SK-N-SH (cell line): ENCODE results near the gene SNX15. TPM values are rescaled to one million over a fixed set of nuclear protein-coding genes. Genes with fewer than 3 reads are reported as not detected.

Experiments used
- CTCF ChIA-PET: fragments of 300-600, 350-600 bp; formaldehyde crosslinking; extraction: SDS; loops from one replicate; lab custom pipeline; 2021; lab: Yijun Ruan, JAX
- POLR2A ChIA-PET: fragments of 350-600 bp; sonication (Branson Sonifier 250); formaldehyde crosslinking; extraction: SDS; loops from one replicate; lab custom pipeline; 2020; ENCODE audit warnings: antibody characterized with exemption, inconsistent platforms; lab: Yijun Ruan, JAX
- DNase-seq: peaks from one replicate; pipeline ENCODE4 v3.0.0; 2012
- H2AFZ ChIP-seq: fragments of 200-600 bp; sonication (generic); 2 replicates; pipeline ENCODE4 v1.8.1; 2016; ENCODE audit warnings: antibody characterized with exemption, mild to moderate bottlenecking, low read depth
- H3F3A ChIP-seq: fragments of 200-600 bp; sonication (generic); replicated peaks from 2 replicates; pipeline ENCODE3; 2016; ENCODE audit warnings: antibody characterized with exemption, mild to moderate bottlenecking; ENCODE audit not compliant: insufficient read depth
- H3K27ac ChIP-seq, 2 experiments: fragments of 200-500 bp in 1 of 2; fragments of 200-600 bp in 1 of 2; sonication (Bioruptor generic) in 1 of 2; sonication (generic), shearing (Covaris generic) in 1 of 2; 2 replicates each; pipeline versions ENCODE4 v1.5.1 to v1.6.1; 2014 to 2016; ENCODE audit warnings: low read depth in 2 of 2, inconsistent platforms in 1 of 2, low read length in 1 of 2, mild to moderate bottlenecking in 1 of 2, mixed read lengths in 1 of 2
- H3K27me3 ChIP-seq: fragments of 200-600 bp; sonication (generic), shearing (Covaris generic); 2 replicates; pipeline ENCODE4 v1.6.1; 2016; ENCODE audit warnings: mixed run types; ENCODE audit not compliant: insufficient read depth
- H3K36me3 ChIP-seq, 2 experiments: fragments of 200-500 bp in 1 of 2; fragments of 200-600 bp in 1 of 2; sonication (Bioruptor generic) in 1 of 2; sonication (generic) in 1 of 2; replicated peaks in 1 of 2; 2 replicates each; pipeline versions ENCODE3 to v1.5.1; 2014 to 2016; ENCODE audit warnings: low read length in 1 of 2, mild to moderate bottlenecking in 1 of 2; ENCODE audit not compliant: insufficient read depth in 2 of 2, control insufficient read depth in 1 of 2
- H3K4me1 ChIP-seq, 2 experiments: fragments of 200-500 bp in 1 of 2; fragments of 200-600 bp in 1 of 2; sonication (Bioruptor generic) in 1 of 2; sonication (generic), shearing (Covaris generic) in 1 of 2; 2 replicates each; pipeline versions ENCODE4 v1.5.1 to v1.6.1; 2014 to 2016; ENCODE audit warnings: low read depth in 1 of 2, low read length in 1 of 2, mixed run types in 1 of 2; ENCODE audit not compliant: insufficient read depth in 2 of 2, control insufficient read depth in 1 of 2
- H3K4me2 ChIP-seq: fragments of 200-600 bp; sonication (generic), shearing (Covaris generic); 2 replicates; pipeline ENCODE4 v1.6.1; 2017; ENCODE audit warnings: mixed run types
- H3K4me3 ChIP-seq, 2 experiments: fragments of 200-500 bp in 1 of 2; fragments of 200-600 bp in 1 of 2; sonication (Bioruptor generic) in 1 of 2; sonication (generic), shearing (Covaris generic) in 1 of 2; 2 replicates each; pipeline versions ENCODE4 v1.5.1 to v1.8.1; 2014 to 2016; ENCODE audit warnings: low read depth in 2 of 2, inconsistent platforms in 1 of 2, low read length in 1 of 2, mild to moderate bottlenecking in 1 of 2, mixed read lengths in 1 of 2, moderate library complexity in 1 of 2
- H3K79me2 ChIP-seq: fragments of 200-600 bp; sonication (generic); 2 replicates; pipeline ENCODE4 v1.8.1; 2017; ENCODE audit warnings: mild to moderate bottlenecking; ENCODE audit not compliant: insufficient read depth
- H3K9ac ChIP-seq: fragments of 200-600 bp; sonication (generic); 2 replicates; pipeline ENCODE4 v1.6.1; 2017; ENCODE audit warnings: mixed run types
- H3K9me2 ChIP-seq: fragments of 200-600 bp; sonication (generic); 2 replicates; pipeline ENCODE4 v1.6.1; 2017; ENCODE audit warnings: mixed run types
- H3K9me3 ChIP-seq: fragments of 200-600 bp; sonication (generic); 2 replicates; pipeline ENCODE4 v1.6.1; 2017; ENCODE audit warnings: mixed run types, mild to moderate bottlenecking, moderate library complexity
- H4K20me1 ChIP-seq: fragments of 200-600 bp; sonication (generic); 2 replicates; pipeline ENCODE4 v1.6.1; 2017; ENCODE audit warnings: mild to moderate bottlenecking, mixed run types; ENCODE audit not compliant: insufficient read depth
- ELF1 ChIP-seq: IDR thresholded peaks from 2 replicates; pipeline ENCODE4 v1.4.0; 2012
- EP300 ChIP-seq, 2 experiments: IDR thresholded peaks; 2 replicates each; pipeline versions ENCODE4 v1.4.0 to v1.6.1; 2012; ENCODE audit warnings: borderline replicate concordance in 1 of 2, low read depth in 1 of 2, low read length in 1 of 2
- EZH2phosphoT487 ChIP-seq: fragments of 200-600 bp; sonication (generic); IDR thresholded peaks from 2 replicates; pipeline ENCODE4 v1.6.1; 2017; ENCODE audit warnings: low read depth, mixed run types, mild to moderate bottlenecking, antibody characterized with exemption, moderate library complexity, borderline replicate concordance
- FOXJ3 ChIP-seq: sonication (generic); formaldehyde crosslinking; IDR thresholded peaks from 2 replicates; pipeline ENCODE4 v1.5.1; 2020; ENCODE audit warnings: mild to moderate bottlenecking, missing genetic modification reagents
- FOXM1 ChIP-seq: IDR thresholded peaks from 2 replicates; pipeline ENCODE4 v1.4.0; 2012; ENCODE audit warnings: low read depth, mild to moderate bottlenecking
- GATA2 ChIP-seq: sonication (generic); formaldehyde crosslinking; IDR thresholded peaks from 2 replicates; pipeline ENCODE4 v1.5.0; 2020; ENCODE audit warnings: mild to moderate bottlenecking, missing genetic modification reagents
- IRF3 ChIP-seq: fragments of 150-350 bp; IDR thresholded peaks from 2 replicates; pipeline ENCODE4 v1.6.1; 2016; ENCODE audit warnings: mild to moderate bottlenecking, low read depth, low read length
- JUND ChIP-seq: IDR thresholded peaks from 2 replicates; pipeline ENCODE4 v1.4.0; 2012
- MAX ChIP-seq: IDR thresholded peaks from 2 replicates; pipeline ENCODE4 v1.4.0; 2012; ENCODE audit warnings: low read depth
- MXI1 ChIP-seq: IDR thresholded peaks from 2 replicates; pipeline ENCODE4 v1.6.1; 2012; ENCODE audit warnings: mild to moderate bottlenecking, low read depth, low read length, improper control_type of control experiment
- NFIC ChIP-seq: IDR thresholded peaks from 2 replicates; pipeline ENCODE4 v1.4.0; 2012; ENCODE audit warnings: borderline replicate concordance
- NRF1 ChIP-seq: IDR thresholded peaks from 2 replicates; pipeline ENCODE4 v1.6.1; 2012; ENCODE audit warnings: low read depth, mild to moderate bottlenecking, low read length
- POLR2AphosphoS5 ChIP-seq: IDR thresholded peaks from 2 replicates; pipeline ENCODE4 v1.6.1; 2012; ENCODE audit warnings: low read depth, low read length
- RCOR1 ChIP-seq: fragments of 150-350 bp; IDR thresholded peaks from 2 replicates; pipeline ENCODE4 v1.6.1; 2017; ENCODE audit warnings: antibody characterized with exemption, low read length
- RFX5 ChIP-seq: IDR thresholded peaks from 2 replicates; pipeline ENCODE4 v1.6.1; 2012; ENCODE audit warnings: mild to moderate bottlenecking, improper control_type of control experiment, low read length
- RXRA ChIP-seq: IDR thresholded peaks from 2 replicates; pipeline ENCODE4 v1.4.0; 2012; ENCODE audit warnings: low read depth, mild to moderate bottlenecking, borderline replicate concordance
- SMC3 ChIP-seq: IDR thresholded peaks from 2 replicates; pipeline ENCODE4 v1.6.1; 2012; ENCODE audit warnings: low read depth, low read length, improper control_type of control experiment
- TAF1 ChIP-seq: IDR thresholded peaks from 2 replicates; pipeline ENCODE4 v1.6.1; 2012; ENCODE audit warnings: low read depth, mild to moderate bottlenecking, low read length, moderate library complexity, borderline replicate concordance
- TEAD4 ChIP-seq: IDR thresholded peaks from 2 replicates; pipeline ENCODE4 v1.4.0; 2012; ENCODE audit warnings: mild to moderate bottlenecking, borderline replicate concordance; ENCODE audit not compliant: insufficient read depth
- USF1 ChIP-seq: IDR thresholded peaks from 2 replicates; pipeline ENCODE4 v1.4.0; 2012; ENCODE audit warnings: low read depth, borderline replicate concordance
- WGBS: methylation state at CpG from one replicate; pipeline ENCODE4 v1.1.6; 2017; ENCODE audit warnings: low lambda C conversion rate; 5-methylcytosine and 5-hydroxymethylcytosine counted together
- polyA plus RNA-seq, 3 experiments: library from polyadenylated mRNA; depleted of rRNA; stranded (reverse); fragments of >200 nt; gene quantifications; 2 replicates each; pipeline ENCODE4 v1.2.3, GENCODE V29; 2012
- TF ChIP-seq, protein P1 (sequence below): IDR thresholded peaks from 2 replicates; pipeline ENCODE4 v1.4.0; 2012; ENCODE audit warnings: low read depth, borderline replicate concordance
- TF ChIP-seq, protein P2 (sequence below): fragments of 150-350 bp; IDR thresholded peaks from 2 replicates; pipeline ENCODE4 v1.6.1; 2017; ENCODE audit warnings: antibody characterized with exemption, low read length, low read depth, borderline replicate concordance

SNX15 gene
- polyA plus RNA-seq, 1 of the 3 experiments (the other 2 are of a cell fraction), result 17.2 TPM

- POLR2A ChIA-PET, result no interaction called here
- CTCF ChIA-PET, result interaction anchor here (1.3 to 4.3 kb wide), 2 partner anchors 94 to 101 kb away, joined by 4 to 24 read pairs; partner anchors contain the start of gene ZNHIT2
- Histone ChIP-seq H3K4me3 (no peak overlapping the region), H4K20me1 (no peaks in the 10 kb centered on the region), H3K9me2 (no peaks in the 10 kb centered on the region), H3K4me1 (peaks cover 4% of the 10 kb centered on the region in 2 experiments; a peak in 2 of 4 replicates), H3K4me2 (no peak overlapping the region)
- DNase-seq, result no peak
- TF ChIP-seq, protein P1, sequence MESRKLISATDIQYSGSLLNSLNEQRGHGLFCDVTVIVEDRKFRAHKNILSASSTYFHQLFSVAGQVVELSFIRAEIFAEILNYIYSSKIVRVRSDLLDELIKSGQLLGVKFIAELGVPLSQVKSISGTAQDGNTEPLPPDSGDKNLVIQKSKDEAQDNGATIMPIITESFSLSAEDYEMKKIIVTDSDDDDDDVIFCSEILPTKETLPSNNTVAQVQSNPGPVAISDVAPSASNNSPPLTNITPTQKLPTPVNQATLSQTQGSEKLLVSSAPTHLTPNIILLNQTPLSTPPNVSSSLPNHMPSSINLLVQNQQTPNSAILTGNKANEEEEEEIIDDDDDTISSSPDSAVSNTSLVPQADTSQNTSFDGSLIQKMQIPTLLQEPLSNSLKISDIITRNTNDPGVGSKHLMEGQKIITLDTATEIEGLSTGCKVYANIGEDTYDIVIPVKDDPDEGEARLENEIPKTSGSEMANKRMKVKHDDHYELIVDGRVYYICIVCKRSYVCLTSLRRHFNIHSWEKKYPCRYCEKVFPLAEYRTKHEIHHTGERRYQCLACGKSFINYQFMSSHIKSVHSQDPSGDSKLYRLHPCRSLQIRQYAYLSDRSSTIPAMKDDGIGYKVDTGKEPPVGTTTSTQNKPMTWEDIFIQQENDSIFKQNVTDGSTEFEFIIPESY, result no peak
- TF ChIP-seq USF1, result no peak
- TF ChIP-seq TEAD4, result no peak
- no peak for TF ChIP-seq RCOR1
- TF ChIP-seq FOXM1, result no peak
- TF ChIP-seq JUND, result no peak
- TF ChIP-seq GATA2, result no peak
- no peak for TF ChIP-seq TAF1
- TF ChIP-seq EZH2phosphoT487, result no peak
- TF ChIP-seq SMC3, result no peak
- no peak for TF ChIP-seq FOXJ3 (CRISPR knock-in tag)
- TF ChIP-seq NFIC, result no peak
- no peak for TF ChIP-seq NRF1
- TF ChIP-seq, all 33 proteins: peak for 0
- Histone ChIP-seq H2AFZ (no peak overlapping the region), H3K9ac (no peak overlapping the region), H3K27me3 (no peaks in the 10 kb centered on the region), H3K79me2 (peaks cover 24% of the 10 kb centered on the region; the same call in 1 of the 2 replicates), H3F3A (peaks cover 16% of the 10 kb centered on the region), H3K27ac (no peak overlapping the region), H3K9me3 (no peaks in the 10 kb centered on the region), H3K36me3 (peaks cover 0 to 21% of the 10 kb centered on the region in 2 experiments)
- 92% methylated on average over 4 of the region's 4 CpGs for WGBS
Measured at GRCh38 chr11:65016705-65017104, 10.5 kb upstream of the SNX15 start.

GRCh38 chr11:65017937-65018336 lies 9.3 kb upstream of the SNX15 start:
- Histone ChIP-seq H3K79me2 (peaks cover 24% of the 10 kb centered on the region; the same call in 1 of the 2 replicates), H3K4me2 (no peak overlapping the region), H3K4me3 (no peak overlapping the region), H3K9me3 (no peaks in the 10 kb centered on the region), H3K9me2 (no peaks in the 10 kb centered on the region), H3K4me1 (peaks cover 3 to 4% of the 10 kb centered on the region in 2 experiments; a peak in 2 of 4 replicates), H2AFZ (no peak overlapping the region), H4K20me1 (no peaks in the 10 kb centered on the region), H3K36me3 (peaks cover 0 to 22% of the 10 kb centered on the region in 2 experiments), H3F3A (peaks cover 13% of the 10 kb centered on the region), H3K9ac (no peak overlapping the region), H3K27ac (no peak overlapping the region), H3K27me3 (no peaks in the 10 kb centered on the region)
- CTCF ChIA-PET, result interaction anchor here (0.9 to 1.0 kb wide), 3 partner anchors 9 to 95 kb away, joined by 3 to 6 read pairs (median 3); partner anchors contain the start of gene SNX15
- WGBS, result 95% methylated on average over 6 of the region's 6 CpGs
- POLR2A ChIA-PET, result interaction anchor here (0.6 kb wide), 1 partner anchor 10 kb away, joined by 5 read pairs; no protein-coding TSS in a partner anchor
- no peak for DNase-seq
- TF ChIP-seq USF1 (no peak), NFIC (no peak), POLR2AphosphoS5 (no peak), MXI1 (no peak), FOXM1 (no peak), RXRA (no peak), JUND (no peak), ELF1 (no peak), SMC3 (no peak), EP300 (IDR thresholded peaks at IDR 0.05; ENCODE audit: borderline replicate concordance in 1 of 2, low read depth in 1 of 2, low read length in 1 of 2) (no peak), NRF1 (no peak), RFX5 (no peak), IRF3 (no peak), FOXJ3 (CRISPR knock-in tag) (no peak), MAX (no peak)
- TF ChIP-seq, protein P2, sequence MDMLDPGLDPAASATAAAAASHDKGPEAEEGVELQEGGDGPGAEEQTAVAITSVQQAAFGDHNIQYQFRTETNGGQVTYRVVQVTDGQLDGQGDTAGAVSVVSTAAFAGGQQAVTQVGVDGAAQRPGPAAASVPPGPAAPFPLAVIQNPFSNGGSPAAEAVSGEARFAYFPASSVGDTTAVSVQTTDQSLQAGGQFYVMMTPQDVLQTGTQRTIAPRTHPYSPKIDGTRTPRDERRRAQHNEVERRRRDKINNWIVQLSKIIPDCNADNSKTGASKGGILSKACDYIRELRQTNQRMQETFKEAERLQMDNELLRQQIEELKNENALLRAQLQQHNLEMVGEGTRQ, result no peak
